GM18858 (cell line): ENCODE data around the gene NRDE2.
A peak's percentile ranks its signal among the peaks of the same experiment; 100 is the strongest.

Source experiments
- ATAC-seq: cut with Tn5 transposase; IDR thresholded peaks from one replicate; pipeline ENCODE4 v1.9.1; 2021; ENCODE audit not compliant: unreplicated experiment

NRDE2 gene

DNA sequence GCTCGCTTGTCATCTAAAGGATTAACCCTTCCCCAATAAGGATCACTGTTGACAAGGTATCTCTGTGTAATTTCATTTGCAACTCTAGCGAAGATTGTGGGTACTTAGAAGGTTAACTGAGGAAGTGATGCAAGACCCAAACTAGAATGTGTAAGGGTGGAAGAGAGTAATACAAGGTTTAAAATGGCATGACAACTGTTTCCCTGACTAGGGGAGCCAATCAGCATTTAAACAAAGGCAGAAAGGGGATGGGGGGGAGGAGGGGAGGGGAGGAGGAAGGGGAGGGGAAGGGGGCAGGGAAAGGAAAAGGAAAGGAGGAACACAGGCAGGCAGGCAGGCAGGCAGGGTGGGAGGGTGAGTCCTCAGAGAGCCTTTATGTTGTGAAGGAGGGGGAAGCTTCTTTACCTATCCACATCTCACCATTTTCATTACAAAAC lies 31.1 kb downstream of the NRDE2 start:
- no peak for ATAC-seq

DNA sequence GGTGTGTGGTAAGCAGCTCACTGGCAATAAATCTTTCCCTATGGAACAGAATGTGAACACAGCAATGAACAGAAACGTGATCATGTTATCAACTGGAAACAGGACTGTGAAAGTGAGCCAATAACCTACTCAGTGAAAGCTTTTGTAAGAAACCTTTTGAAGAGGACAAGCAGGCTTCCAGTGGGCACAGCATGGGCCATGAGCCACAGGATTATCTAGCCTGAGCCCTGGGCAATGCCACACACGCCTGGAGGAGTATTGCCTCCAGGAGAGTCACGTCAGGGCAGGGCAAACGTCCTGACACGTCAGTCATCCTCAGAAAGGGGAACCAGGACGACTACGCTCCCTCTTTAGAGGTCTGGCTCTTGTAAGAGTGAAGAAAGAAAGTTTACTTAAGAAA lies 32.3 kb downstream of the NRDE2 start:
- ATAC-seq, result no peak

DNA sequence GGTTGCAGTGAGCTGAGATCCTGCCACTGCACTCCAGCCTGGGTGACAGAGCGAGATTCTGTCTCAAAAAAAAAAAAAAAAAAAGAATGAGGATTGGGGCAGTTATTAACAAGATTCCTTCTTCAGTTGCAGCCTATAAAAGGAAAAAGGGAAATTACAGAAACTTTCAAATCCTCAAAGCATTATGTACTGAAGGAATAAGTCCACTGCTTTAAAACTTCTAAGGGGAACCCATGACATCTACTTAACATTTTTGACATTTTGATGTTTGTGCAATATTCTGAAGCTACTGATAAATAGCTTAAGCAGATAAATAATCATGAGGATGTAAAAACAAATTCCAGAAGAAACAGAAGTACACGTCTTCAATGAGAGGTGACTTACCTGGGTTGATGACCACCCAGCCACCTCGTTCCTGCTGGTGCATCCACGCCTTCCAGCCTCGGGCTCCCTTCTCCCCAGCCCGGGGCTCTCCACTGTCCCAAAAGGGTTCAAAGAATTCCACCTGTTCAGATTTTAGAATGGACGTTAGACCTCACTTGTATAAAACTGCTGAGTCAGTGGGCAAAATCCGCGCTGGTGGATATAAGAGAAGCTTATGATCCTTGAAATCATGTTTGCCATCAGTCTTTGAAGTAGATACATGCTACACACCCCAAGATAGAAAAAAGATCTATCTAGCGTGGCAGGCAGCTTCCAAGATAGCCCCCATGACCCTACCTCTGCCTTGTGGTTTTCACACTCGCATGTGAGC lies 33.7 kb downstream of the NRDE2 start:
- no peak for ATAC-seq

DNA sequence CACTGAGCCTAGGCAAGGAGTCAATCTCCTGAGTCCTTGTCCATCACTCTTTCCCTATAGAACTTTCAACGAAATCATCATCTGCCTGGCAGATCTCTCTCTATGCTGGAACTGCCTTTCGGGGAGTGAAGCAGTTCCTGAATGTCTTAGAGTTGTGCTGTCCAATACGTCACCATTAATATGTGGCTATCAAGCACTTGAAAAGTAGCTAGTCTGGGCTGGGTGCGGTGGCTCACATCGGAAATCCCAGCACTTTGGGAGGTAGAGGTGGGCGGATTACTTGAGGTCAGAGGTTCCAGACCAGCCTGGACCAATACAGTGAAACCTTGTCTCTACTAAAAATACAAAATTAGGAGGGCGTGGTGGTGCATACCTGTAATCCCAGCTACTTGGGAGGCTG lies 35.1 kb downstream of the NRDE2 start:
- no peak for ATAC-seq

DNA sequence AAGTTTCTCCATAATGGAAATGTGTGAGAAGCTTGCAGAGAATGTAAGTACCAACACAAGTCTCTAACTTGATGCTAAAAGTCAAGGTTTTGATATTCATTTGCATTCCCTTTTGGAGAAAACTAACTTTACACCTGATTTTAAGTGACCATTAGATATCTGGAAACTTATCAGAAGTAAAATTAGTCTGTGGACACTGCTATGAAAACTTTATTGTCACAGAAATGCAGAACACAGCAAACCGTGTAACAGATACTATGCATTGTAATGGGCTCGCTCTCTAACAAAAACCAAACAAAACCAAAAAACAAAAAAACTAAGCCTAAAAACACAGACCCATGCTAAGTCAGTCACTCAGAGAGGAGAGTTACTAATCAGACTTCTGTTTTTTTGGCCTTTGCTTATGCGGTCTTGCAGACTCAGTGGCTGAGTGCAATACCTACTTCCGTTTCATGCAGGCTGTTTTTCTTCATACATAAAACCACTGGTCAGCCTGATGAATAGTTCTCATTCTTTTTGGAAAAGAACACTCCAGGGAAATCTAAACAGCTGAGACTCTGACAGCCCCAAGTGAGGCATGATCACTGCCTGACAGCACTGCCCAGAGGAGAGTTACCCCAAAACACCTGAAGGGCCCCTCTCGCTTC lies 35.7 kb downstream of the NRDE2 start:
- no peak for ATAC-seq

DNA sequence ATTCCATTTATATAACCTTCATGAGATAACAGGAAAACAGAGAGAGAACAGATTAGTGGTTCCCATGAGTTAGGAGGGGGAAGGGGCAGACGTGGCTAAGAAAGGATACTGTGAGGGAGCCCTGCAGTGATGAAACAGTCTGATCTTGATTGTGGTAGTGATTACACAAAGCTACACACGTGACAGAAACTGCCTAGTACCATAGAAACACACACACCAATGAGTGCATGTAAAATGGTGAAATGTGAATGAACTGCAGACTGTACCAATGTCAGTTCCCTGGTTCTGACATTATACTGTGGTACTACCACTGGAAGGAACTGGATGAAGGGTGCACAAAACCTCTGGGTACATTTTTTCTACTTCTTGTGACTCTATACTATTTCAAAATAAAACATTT lies 36.9 kb downstream of the NRDE2 start:
- no peak for ATAC-seq

DNA sequence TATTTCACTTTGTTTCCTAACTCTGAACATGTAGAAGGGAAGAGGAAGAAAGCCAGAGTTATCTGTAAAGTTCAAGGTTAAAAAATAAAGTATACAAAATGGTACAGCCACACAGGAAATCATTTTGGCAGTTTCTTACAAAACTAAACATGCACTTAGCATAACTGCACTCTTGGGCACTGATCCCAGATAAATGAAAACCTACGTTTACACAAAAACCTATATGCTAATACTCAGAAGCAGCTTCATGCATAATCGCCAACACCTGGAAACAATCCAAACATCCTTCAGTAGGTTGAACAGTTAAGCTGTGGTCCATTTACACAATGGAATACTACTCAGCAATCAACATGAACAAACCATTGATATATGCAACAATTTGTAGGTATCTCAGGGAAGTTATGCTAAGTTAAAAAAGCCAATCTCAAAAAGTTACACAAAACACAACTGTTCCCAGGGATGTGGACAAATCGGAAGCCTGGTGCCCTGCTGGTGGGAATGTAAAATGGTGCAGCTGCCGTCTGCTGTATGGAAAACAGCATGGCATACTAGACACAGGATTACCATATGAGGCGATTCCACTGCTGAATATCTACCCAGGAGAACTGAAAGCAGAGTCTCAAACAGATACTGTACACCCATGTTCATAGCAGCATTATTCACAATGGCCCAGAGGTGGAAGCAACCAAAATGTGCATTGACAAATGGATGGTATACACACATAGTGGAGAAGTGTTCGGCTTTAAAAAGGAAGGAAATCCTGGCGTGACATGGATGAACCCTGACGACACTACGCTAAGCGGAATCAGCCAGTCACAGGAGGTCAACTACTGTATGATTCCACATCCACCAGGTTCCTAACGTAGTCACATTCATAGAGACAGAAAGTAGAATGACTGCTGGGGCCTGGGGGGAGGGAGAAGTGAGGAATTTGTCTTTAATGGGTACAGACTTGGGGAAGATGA lies 37.7 kb downstream of the NRDE2 start:
- ATAC-seq, result no peak

DNA sequence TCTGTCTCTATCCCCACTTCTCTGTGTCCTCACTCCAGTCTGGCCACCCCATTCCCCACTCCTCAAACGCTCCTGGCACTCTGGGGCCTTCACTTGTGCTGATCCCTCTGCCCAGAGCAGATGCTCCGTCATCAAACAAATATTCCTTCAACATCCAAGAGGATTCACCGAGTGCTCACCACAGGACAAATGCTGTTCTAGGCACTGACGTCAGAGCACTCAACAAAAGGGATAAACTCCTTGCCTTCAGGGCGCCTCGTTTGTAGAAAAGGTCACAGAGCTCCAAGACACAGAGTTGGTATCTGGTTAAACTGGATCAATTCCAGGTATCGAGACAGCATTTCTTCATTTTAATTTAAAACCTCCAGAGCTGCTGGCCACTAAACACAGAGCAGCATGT lies 40.0 kb downstream of the NRDE2 start:
- ATAC-seq, result no peak

DNA sequence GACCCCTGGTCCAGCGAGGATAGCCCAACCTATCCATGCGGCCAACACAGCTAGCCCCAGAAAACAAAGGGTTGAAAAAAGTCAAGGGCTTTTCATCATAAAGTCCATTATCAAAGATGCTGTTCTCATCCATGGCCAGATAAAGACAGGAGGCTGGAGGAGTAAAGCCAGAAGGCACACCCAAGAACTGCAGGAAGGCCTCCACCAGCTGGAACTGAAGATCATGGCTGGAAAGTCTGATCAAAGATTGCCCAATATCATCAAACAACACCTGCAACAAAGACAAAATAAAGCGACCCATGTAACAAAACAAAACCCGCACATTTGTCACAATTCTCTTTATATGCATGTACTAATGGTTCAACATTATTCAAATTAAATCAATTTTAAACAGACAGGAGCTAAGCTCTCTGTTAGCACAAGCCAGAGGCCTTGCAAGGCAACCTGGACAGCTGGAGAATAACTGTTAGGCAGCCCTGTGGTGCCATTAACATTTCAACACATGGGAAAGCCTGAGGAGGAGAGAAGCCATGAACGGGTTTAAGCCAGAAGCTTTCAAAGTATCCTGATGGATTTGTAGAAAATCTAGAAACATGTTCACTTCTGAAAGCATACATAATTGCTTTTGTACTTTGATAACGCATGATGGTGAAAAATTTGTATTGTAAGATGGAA lies 41.3 kb downstream of the NRDE2 start:
- ATAC-seq, result no peak

DNA sequence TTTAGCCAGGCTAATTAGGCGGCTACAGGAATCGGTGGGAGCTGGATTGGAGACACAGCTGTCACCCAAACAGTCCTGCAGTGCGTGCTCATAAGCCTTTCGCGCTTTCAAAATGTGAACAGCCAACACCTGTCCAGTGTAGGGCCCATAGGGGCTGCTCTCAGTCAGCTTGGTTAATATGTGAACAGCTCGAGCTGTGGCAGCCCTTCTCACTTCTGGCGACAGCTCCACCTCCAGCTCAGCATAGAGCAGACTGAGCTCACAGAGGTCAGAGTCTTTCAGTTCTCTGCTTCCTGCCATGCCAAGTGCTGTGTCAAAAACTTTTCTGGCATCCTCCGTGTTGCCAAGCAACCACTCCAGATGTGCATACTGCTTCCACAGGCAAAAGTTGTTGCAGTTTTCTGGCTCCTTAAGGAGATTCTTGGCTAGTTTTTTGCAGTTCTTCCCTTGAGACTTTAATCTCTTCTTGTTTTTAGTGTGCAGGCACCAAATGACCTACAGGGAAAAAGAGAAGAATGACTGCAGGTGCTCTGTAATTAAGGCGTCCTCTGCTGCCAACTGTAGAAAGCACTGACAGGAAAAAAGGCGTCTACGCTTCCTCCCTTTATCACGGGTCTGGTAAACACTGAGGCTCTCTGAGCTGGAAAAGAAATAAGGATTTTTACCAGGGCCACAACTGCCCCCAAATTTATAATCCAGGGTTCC lies 42.9 kb downstream of the NRDE2 start:
- ATAC-seq, result peak; percentile 93

DNA sequence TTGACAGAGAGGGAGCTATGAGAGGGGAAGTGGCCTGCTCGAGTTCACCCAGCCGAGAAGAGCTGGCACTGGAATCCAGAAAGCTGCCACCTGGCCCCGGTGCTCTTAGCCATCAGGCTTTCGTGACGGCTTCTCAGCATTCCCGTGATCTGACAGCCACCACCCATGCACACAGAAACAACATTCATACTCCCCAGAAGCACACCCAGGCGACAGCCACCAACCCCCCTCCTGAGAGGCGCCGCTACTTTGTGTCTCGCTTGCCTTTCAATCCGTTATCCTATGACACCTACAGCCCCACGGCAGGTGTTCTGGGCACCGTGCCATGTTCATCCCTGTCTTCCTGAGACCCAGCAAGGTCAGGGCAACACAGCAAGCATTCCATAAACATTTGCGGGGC lies 44.0 kb downstream of the NRDE2 start:
- no peak for ATAC-seq

DNA sequence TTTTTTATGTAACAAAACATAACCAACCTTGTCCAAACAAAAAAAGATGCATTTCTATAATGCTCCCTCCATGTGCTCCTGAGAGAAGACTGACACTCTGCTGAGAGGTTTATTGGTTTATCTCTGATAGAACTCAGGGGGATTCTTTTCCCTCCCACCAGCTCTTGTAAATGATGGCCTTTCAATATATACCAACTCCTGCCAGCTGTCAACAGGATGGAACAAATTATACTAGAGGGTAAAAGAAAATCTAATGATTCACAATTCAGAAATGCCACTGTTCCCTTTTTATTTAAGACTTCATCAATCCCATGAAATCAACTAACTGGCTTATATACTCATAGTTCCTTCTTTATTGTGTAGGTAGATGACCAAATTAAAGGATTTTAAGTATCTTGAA lies 50.0 kb downstream of the NRDE2 start:
- ATAC-seq, result no peak

DNA sequence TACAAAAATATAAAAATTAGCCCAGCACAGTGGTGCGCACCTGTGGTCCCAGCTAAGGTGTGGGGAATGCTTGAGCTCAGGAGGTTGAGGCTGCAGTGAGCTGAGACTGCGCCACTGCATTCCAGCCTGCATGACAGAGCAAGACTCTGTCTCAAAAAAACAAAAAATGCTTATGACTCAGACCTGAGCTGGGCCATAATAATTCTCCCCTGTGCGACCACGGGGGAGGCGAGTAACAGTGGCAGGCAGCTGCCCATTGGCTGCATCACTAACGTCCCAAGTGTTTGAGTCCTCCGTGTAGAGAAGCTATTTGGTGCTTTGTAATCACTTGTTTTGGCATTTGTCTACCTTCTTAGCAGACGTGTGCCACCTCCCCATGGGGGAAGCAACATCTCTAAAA lies 50.5 kb downstream of the NRDE2 start:
- no peak for ATAC-seq

DNA sequence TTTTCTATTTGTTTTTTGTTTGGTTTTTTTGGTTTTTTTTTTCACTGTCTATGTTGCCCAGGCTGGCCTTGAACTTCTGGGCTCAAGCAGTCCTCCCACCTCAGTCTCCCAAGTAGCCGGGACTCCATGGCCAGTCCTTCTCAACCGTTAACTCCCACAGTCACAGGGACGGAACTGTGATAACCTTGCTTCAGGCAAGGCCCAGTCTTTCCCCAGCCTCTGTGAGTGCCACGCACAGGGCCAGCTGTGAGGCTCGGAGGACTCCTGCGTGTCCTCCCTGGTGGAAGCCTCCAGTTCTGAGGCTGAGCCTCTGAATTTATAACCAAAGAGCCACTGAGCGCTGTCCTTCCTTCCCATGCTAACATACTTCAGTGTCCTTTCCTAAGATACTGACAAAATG lies 51.6 kb downstream of the NRDE2 start:
- no peak for ATAC-seq

DNA sequence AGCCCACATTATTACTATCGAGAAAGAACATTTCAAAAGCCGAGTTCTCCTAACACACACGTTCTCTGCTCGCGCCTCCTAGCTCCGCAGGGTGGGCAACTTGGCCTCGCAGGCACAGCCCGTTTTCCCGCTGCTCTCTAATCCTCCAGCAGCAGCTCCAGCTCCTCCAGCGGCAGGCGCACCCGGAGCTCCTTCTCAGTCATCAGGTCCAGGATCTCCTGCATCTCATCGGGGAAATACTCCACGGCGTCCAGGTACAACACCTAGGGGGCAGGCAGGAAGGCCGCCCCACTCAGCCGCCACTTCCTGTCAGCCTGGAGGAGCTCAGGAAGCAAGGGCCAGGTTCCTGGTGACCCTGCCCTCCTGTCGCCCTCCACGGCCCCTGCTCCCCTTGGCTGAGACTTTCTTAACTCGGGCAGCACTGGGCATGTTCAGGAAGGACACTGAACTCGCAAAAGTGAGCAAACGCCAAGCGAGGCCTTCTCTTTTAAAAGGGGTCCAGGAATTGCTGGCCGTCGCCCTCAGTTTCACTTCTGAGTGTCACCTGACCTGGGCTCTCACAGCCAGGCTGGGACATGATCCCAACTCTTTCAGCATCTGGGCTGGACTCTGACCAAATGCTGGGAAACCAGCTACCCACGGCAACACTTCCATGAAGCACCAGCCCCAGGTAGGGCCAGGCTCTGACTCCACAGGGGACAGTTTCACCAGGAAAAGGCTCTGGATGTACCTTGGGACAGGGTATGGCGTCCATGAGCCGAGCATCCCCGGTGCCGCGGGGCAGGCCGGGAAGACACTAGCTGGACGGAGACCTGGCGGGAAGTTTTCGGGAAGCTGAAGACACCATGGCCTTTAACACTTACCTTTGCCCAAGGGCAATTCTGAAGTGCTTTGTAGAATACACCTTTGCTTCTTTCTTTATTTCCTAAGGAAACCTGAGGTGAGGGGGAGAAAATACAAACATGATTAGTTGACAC lies 53.3 kb downstream of the NRDE2 start:
- ATAC-seq, result no peak

DNA sequence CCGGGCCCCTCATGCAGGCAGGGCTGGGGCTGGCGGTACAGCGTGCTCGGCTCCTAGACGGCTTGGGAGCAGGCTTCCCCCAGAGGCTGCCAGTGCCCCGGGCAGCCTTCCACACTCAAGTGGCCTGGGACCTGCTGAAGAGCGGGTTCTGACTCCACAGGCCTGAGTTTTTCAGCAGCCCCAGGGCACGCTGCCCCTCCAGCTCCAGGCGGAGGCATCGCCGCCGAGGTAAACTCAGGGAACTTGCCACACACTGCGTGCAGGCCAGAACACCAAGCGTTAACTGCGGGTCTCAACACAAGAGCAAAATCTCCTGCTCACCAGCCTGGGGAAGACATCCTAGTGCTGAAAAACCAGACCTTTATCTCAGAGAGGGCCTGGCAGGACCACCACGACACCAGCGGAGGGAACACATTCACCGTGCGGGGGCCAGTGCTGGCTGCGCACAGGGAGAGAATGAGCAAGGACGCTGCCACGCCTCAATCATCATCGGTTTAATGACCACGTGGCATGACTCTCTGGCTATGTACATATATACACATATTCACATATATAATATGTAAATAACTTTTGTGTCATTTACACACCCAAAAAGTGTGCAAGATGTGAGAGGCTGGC lies 54.1 kb downstream of the NRDE2 start:
- no peak for ATAC-seq

DNA sequence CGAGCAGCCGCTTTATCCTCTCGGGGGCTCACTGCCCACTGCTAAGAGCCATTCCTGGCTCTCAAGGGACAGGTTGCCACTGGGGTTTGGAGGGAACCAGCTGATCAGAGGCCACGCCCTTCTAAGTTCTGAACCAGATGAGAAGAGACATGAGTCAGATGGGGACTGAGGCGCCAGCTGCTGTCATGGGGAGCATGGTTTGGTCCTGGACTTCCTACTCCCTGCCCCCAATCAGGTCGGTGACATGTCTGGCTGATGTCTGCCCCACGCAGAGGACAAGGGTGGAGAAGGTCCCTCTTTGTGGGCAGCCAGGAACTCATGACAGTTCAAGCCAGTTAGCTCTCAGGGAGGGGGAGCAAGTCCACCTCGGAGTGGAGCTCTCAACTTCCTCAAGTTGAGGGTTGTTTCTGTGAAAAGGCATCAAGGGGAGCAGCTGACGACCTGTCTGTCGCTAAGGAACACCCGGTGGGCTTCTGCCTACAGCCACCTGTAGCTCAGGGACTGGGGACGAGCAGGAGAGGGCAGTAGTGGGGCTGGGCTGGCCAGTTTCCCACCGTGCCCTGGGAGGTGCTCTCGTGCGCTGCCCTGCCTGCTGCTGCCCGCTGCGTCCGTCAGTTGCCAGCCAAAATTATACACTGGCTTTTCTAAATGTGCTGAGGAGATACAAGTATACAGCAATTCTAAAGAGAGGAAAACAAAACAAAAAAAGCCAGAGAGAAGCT lies 54.9 kb downstream of the NRDE2 start:
- ATAC-seq, result no peak

DNA sequence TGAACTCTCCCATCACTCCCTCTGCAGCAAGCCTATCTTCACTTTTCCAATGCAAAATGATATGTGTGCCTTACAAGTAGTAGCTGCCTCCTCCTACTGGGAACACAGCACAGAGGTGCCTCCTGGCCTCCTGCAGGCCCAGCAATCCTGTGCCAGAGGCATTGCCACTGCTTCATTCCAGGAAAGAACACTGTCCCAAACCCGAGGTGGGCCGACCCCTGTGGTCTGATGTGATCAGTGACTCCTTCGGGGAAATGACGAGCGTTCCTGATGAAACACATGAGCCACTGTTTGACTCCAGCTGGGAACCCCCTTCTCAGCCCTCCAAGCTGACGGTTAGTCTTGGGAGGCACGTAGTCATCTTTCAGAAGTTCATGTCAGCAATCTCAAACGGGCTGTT lies 55.9 kb downstream of the NRDE2 start:
- ATAC-seq, result no peak
